HG03159 (cell line): Measurements from ENCODE around the gene GALNT14.
"Not testable (repeated sequence)": the region's sequence is repeated elsewhere in the genome, so short reads cannot be mapped to it uniquely, and the experiment has no call there.

Source experiments
- ATAC-seq: cut with Tn5 transposase; IDR thresholded peaks from one replicate; pipeline ENCODE4 v1.9.1; 2021; ENCODE audit warnings: mild to moderate bottlenecking, moderate library complexity; ENCODE audit not compliant: unreplicated experiment

GALNT14 gene

GRCh38 chr2:31138037-31138962, at the start of gene GALNT14:
GALNT14 (minus strand) TSS chr2:31138440; CDS start chr2:31138086, 354 bp downstream.
- ATAC-seq: peak; percentile 74

GRCh38 chr2:31187166-31187565, 48.9 kb upstream of the GALNT14 start:
- no peak for ATAC-seq

- ATAC-seq: not testable (repeated sequence)
Measured at GRCh38 chr2:31183973-31184372, 45.7 kb upstream of the GALNT14 start.

GRCh38 chr2:31176742-31177141, 38.5 kb upstream of the GALNT14 start:
- no peak for ATAC-seq

GRCh38 chr2:31171142-31171541, 32.9 kb upstream of the GALNT14 start:
- no peak for ATAC-seq

- peak; percentile 83 for ATAC-seq
Measured at GRCh38 chr2:31170071-31170698, 31.9 kb upstream of the GALNT14 start.

GRCh38 chr2:31168291-31168690, 30.1 kb upstream of the GALNT14 start:
- ATAC-seq: no peak

GRCh38 chr2:31166925-31167324, 28.7 kb upstream of the GALNT14 start:
- ATAC-seq: no peak

- no peak for ATAC-seq
Measured at GRCh38 chr2:31163011-31163539, 24.8 kb upstream of the GALNT14 start.

- ATAC-seq: no peak
Measured at GRCh38 chr2:31161637-31162036, 23.4 kb upstream of the GALNT14 start.

GRCh38 chr2:31151501-31151900, 13.3 kb upstream of the GALNT14 start:
- no peak for ATAC-seq

- no peak for ATAC-seq
Measured at GRCh38 chr2:31150120-31150670, 12.0 kb upstream of the GALNT14 start.

- ATAC-seq: no peak
Measured at GRCh38 chr2:31148514-31148913, 10.3 kb upstream of the GALNT14 start.

GRCh38 chr2:31147645-31148044, 9.4 kb upstream of the GALNT14 start:
- no peak for ATAC-seq

GRCh38 chr2:31142110-31142509, 3.9 kb upstream of the GALNT14 start:
- no peak for ATAC-seq

- ATAC-seq: no peak
Measured at GRCh38 chr2:31141443-31142085, 3.3 kb upstream of the GALNT14 start.

GRCh38 chr2:31140151-31140550, 1.9 kb upstream of the GALNT14 start:
- ATAC-seq: no peak

- no peak for ATAC-seq
Measured at GRCh38 chr2:31139671-31140070, 1.4 kb upstream of the GALNT14 start.

- ATAC-seq: peak; percentile 2
Measured at GRCh38 chr2:31137211-31138036, 816 bp downstream of the GALNT14 start.

- no peak for ATAC-seq
Measured at GRCh38 chr2:31136732-31137131, 1.5 kb downstream of the GALNT14 start.
